Dermis blood vessel endothelial cell (primary cell): ENCODE results near the gene PBX1. TPM values are rescaled to one million over a fixed set of nuclear protein-coding genes. Genes with fewer than 3 reads are reported as not detected.

ENCODE experiments used
- DNase-seq: peaks from one replicate; pipeline ENCODE4 v3.0.0; 2010
- total RNA-seq: library from RNA; depleted of rRNA; stranded (reverse); fragments of >200 nt; gene quantifications from 2 replicates; pipeline ENCODE4 v1.2.3, GENCODE V29; 2014

The PBX1 gene
- total RNA-seq, 1 donor from 2014 or later, result 12.4 TPM

DNA sequence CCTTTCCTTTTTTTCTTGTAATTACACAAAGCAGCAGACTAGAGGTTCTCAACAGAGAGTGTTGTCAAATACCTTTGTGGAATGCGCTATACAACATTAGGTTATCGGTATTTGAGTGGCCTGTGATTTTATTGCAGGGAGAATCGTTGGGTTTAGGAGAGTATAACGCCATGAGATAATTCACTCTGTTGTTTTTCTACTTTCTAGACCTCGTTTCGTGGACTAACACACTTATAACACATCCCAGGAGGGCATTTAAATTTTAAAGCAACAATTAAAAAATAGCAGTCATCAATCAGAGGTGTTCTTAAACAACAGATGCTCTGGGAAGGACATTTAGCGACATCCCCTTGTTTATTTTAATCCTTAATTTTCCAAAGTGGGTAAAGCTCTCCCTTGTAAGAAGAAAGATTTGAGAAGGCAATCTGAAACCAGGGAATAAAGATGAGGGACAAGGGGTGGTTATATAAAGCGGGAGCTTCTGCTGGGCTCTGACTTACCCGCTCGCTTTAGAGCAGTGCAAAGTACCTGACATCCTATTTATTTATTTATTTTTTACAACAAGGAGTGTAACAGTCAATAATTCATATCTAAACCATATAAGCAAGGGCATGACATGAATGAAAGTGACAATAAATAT is 4.9 kb downstream of the PBX1 start:
- DNase-seq, result no peak

GRCh38 chr1:164564378-164564777 is 5.4 kb downstream of the PBX1 start:
- DNase-seq, result no peak

- DNase-seq, result no peak
Observed at GRCh38 chr1:164565357-164565756, 6.4 kb downstream of the PBX1 start.

- DNase-seq, result no peak
Observed at GRCh38 chr1:164567774-164568173, 8.8 kb downstream of the PBX1 start.

DNA sequence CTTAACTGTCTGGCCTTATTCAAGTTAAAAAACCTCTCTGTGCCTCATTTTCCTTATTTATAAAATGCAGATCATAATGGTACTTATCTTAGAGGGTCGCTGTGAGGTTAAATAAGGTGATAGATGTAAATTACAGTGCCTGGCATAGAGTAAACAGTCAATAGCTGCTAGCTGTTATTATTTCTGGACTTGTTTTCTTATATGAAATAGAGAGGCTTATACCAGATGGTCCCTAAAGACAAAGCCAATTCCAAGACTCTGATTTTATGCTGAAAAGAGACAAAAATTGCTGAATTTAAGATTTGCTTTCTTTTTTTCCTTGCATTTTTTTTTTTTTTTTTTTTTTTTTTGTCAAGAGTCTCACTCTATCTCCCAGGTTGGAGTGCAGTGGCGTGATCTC is 10.3 kb downstream of the PBX1 start:
- no peak for DNase-seq

DNA sequence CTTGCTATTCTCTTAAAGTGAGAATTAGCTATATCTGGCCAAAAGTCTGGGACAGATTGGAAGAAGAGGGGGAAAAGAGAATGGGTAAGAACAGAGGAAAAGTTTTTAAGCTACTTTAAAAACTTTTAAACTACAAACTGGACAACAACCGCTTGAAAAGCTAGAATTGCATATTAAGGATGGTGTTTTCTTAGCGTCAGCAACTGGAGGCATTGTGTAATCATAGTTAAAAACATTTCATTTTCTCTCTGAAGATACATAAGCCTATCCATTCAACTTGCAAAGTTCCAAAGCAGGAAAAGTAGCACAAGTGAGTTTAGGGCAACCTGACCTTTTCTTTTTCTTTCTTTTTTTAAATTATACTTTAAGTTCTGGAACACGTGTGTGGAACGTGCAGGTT is 10.9 kb downstream of the PBX1 start:
- DNase-seq, result no peak

DNA sequence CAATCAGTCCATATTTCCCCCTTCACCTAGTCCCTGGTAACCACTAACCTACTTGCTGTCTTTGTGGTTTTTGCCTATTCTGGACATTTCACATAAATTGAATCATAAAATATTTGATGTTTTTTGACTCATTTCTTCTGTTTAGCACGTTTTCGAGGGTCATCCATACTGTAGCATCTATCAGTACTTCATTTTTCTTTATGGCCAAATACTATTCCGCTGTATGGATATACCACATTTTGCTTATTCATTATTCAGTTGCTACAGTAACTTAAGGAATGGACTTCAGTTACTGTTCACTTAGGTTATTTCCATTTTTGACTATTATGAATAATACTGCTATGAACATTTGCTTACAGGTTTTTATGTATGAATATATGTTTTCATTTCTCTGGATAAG is 12.3 kb downstream of the PBX1 start:
- DNase-seq, result no peak

DNA sequence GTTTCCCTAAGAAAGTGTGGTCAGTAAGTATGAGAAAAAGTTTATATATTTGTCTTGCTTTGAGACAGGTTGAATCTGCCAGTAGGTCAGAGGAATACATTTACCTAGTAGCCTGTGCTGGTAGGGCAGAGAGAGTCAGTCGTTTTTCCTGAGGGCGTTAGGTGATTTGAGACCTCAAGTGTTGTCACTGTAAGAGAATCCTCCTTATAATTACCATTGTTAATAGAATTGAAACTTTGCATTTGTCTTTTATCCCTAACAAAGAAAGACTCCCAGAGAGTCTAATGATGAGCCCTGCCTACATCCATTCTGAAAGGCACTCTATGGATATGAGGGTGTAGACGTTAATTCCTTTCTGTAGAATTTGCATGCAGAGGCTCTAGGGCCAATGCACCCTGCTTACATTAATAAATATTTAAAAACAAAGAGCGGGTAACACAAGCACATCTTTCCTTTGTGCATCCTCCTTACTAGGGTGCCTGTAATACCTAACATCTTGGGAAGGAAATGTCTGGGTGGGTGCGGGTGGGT is 16.4 kb downstream of the PBX1 start:
- DNase-seq, result no peak

DNA sequence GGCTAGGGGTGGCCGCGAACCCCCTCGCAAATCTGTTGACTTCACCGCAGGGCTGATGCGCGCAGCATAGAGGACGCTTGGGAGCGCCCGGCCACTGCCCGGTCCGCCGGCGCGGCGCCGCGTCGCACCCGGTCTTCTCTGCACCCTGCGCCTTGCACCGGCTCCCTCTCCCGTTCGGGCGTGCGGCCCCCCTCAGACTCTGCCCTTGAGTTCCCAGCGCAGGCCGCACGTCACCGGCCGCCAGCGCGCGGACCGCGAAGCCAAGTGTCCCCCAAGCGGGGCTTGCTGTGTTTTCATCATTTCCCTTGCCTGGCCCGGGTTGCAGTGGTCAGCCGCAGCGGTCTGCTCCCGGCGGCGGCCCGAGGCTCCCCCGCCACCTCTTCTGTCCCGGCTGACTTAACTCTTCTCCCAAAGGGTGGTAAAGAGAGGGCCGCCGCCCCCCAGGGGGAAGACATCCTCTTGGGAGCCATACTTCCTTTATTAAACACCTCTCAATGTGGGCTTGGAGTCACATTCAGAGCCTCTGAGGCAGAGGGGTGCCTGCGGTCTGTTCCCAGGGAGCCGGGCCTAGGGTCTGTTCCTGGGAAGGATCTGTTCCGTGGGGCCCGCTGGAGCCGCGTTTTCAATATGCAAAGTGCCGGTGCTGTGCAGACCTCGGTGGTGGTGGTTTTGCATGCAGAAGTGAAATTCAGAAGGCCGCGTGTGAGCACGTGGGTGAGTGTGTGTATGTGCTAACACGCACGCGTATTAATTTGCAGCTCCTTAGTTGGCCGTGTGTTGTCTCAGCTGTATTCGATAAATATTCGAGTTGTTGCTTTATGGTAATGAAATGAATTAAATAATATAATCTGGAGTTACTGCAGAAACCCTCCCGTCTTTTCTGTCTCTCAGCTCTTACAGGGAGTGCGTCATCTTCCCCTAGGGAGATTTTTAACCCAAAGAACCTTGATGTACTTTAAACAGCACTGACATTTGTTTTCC is 17.6 kb downstream of the PBX1 start:
- DNase-seq, result no peak

DNA sequence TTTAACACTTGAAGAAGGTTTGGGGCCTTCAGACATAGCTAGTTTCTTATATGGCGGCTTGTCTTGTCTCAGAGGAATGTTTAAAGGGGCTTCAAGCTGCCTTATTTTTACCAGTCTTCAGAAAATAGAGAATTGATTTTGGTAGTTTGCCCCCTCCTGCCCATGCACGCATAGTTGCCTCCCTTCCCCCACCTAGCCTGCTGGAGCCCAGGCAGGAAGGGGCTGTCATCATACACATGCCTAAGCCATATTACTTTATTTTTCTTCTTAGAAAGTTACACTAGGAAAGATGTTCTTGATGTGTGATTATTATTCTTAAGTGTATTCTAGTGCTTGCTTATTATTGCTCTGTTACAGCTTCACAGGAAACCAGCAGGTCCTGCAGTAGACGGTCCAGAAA is 18.3 kb downstream of the PBX1 start:
- no peak for DNase-seq

DNA sequence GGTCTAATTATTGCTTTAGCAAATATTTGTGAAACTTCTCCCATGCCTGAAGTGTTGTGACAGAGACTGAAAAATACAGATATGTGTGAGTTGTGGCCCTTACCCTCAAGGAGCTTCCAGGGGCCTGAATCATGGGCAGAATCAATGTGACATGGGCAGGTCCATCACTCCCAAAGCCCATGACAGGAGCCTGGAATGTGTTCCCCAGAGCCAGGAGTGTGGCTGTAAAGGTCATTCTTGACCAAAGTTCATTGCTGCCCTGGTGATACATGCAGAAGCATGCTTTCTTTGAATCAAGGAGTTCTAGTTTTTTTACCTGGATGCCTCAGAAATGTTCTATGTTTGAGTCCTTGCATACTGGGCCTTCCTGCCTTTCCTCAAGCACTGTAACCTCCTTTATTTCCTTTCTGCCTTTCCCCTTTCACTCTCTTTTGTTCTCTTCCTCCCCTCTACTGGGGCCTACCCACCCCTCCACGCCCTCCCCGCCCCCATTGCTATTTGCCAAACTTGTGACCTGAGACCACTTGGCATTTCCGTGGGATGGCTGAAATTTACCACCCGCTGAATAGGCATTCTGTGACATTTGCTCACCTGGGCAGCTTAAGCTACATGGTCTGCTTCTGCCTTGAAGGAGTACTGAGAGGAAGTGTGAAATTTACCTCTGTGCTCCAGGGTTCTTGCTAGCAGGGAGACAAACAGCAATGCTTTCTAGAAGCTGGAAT is 19.7 kb downstream of the PBX1 start:
- DNase-seq, result no peak

DNA sequence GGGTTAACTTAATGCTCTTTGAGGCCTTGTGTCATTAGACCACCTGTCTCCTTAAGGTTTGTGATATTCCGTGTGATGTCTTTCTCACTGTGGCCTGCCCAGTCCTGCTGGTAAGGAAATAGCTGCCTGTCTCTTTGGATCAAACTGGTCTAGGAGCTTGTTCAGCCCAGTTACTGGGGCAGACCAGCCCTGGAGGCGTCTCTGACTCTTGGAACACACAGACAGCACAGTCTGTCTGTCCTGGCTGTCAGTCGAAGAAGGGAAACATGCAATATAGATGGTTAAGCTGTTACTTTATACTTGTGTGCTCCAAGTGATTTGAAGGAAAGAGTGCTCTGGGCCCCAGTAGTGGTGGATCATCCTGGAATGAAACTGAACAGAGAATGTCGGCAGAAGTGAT is 20.4 kb downstream of the PBX1 start:
- no peak for DNase-seq

- no peak for DNase-seq
Observed at GRCh38 chr1:164581762-164582161, 22.8 kb downstream of the PBX1 start.

- no peak for DNase-seq
Observed at GRCh38 chr1:164583196-164583595, 24.2 kb downstream of the PBX1 start.

- DNase-seq, result no peak
Observed at GRCh38 chr1:164583835-164584539, 25.0 kb downstream of the PBX1 start.

- no peak for DNase-seq
Observed at GRCh38 chr1:164586591-164586990, 27.6 kb downstream of the PBX1 start.

DNA sequence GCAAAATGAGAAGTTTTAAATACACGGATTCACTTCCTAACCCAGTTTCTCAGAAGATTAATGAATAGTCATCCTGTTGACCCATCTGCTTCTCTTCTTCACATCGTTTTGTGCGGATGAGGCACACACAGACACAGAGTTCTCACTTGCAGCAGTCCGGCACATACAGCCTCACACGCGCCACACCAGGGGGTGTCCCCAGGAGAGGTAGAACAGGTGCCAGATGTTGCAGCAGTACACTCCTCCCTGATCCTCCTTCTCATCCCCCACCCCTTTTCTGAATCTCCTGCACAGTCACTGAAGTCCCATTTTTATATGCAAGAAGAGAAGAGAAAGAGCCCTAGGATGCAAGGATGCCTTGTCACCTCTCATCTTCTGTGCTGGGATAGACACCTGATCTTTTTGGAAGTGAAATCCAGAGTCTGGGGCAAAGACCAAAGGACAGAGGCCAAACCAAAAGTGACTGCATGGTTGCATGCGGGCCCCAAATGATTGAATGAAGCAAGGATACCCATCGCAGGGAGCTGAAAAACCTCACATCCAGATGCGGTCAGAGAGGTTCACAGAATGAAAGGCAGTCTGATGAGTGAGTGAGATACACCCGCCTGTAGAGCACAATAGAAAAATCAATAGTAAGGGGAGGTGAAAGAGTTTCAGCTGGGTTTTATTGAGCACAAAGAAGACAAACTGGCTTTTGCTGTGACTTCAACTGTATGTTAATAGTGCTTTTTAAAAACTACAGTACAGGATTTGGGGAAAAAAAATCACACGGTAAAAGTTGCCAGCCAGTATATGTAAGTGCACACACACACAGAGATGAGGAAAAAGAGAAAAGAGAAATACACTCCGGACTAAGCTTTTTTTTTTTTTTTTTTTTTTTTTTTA is 28.9 kb downstream of the PBX1 start:
- no peak for DNase-seq

- DNase-seq, result no peak
Observed at GRCh38 chr1:164588516-164589341, 29.7 kb downstream of the PBX1 start.

- DNase-seq, result no peak
Observed at GRCh38 chr1:164589408-164589807, 30.4 kb downstream of the PBX1 start.

DNA sequence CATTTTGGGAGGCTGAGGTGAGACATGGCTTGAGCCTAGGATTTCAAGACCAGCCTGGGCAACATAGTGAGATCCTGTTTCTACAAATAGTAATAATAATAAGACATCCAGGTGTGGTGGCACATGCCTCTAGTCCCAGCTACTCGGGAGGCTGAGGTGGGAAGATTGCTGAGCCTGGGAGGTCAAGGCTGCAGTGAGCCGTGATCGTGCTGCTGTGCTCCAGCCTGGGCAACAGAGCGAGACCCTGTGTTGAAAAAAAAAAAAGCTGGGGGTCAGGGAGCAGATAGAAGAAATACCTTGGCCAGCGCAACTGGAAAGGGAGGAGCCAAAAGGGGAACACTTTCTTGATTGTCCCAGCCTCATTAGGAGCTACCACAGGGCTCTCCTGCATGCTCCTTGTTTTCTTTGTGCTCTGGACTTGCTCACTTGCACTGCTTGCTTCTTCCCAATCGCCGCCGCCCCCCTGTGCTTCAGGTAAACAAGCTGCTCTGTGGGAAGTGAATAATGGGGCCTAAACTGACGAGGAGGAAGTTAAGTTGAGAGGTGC is 31.1 kb downstream of the PBX1 start:
- no peak for DNase-seq
